Measurements from ENCODE around the gene POF1B.
"Not testable (repeated sequence)": the region's sequence is repeated elsewhere in the genome, so short reads cannot be mapped to it uniquely, and the experiment has no call there.

The POF1B gene

GRCh38 chrX:85309717-85310116 lies 69.7 kb downstream of the POF1B start:
- FAIRE-seq (no peak), DNase-seq (ENCODE audit: insufficient read length, low spot score) (no peak)
- no peak for TF ChIP-seq POLR2A (IDR thresholded peaks at IDR 0.05; ENCODE audit: low read depth, low read length)

- FAIRE-seq: no peak
These were observed 75.9 kb downstream of the POF1B start for GRCh38 chrX:85303544-85303943.

GRCh38 chrX:85288992-85289723 lies 90.3 kb downstream of the POF1B start:
- no peak for FAIRE-seq
- TF ChIP-seq POLR2A (IDR thresholded peaks at IDR 0.05; ENCODE audit: low read depth, low read length): no peak
- no peak for DNase-seq (ENCODE audit: insufficient read length, low spot score)

More at GRCh38 chrX:85303544-85303943, 75.9 kb downstream of the POF1B start:
- no peak for TF ChIP-seq POLR2A (IDR thresholded peaks at IDR 0.05; ENCODE audit: low read depth, low read length)
- no peak for DNase-seq (ENCODE audit: insufficient read length, low spot score)

- DNase-seq (ENCODE audit: insufficient read length, low spot score); FAIRE-seq: not testable (repeated sequence)
These were observed 94.2 kb downstream of the POF1B start for GRCh38 chrX:85285286-85285685.

GRCh38 chrX:85244450-85245211 lies 134.8 kb downstream of the POF1B start:
- TF ChIP-seq POLR2A (IDR thresholded peaks at IDR 0.05; ENCODE audit: low read depth, low read length): no peak
- FAIRE-seq (no peak), DNase-seq (ENCODE audit: insufficient read length, low spot score) (no peak)

- no peak for DNase-seq (ENCODE audit: insufficient read length, low spot score)
- no peak for FAIRE-seq
- TF ChIP-seq POLR2A (IDR thresholded peaks at IDR 0.05; ENCODE audit: low read depth, low read length): no peak
These were observed 135.6 kb downstream of the POF1B start, which contains the start of the genes SATL1 and ZNF711 for GRCh38 chrX:85243761-85244449. TSS of gene SATL1 (minus strand) at chrX:85243779. CDS start at chrX:85108968, 134,811 bp downstream. TSS of gene ZNF711 (plus strand) at chrX:85243991. CDS start at chrX:85247573, 3,582 bp downstream.

GRCh38 chrX:85243155-85243554 lies 136.3 kb downstream of the POF1B start:
- DNase-seq (ENCODE audit: insufficient read length, low spot score): no peak
- no peak for TF ChIP-seq POLR2A (IDR thresholded peaks at IDR 0.05; ENCODE audit: low read depth, low read length)
- no peak for FAIRE-seq

All from H54 (cell line).